ENCODE results near the gene DNM1.

Gene DNM1

GRCh38 chr9:128253140-128253990, 50.2 kb downstream of the DNM1 start:
- no peak overlapping the region for H3K4me3 ChIP-seq
- H3K9me3 ChIP-seq (ENCODE audit: low read depth, low read length): no peaks in the 10 kb centered on the region
- peaks cover 11% of the 10 kb centered on the region; the same call in 1 of the 2 replicates for H3K36me3 ChIP-seq (ENCODE audit: insufficient read depth, low read length)
- no peak overlapping the region for H3K27ac ChIP-seq
- TF ChIP-seq POLR2AphosphoS5 (IDR thresholded peaks at IDR 0.05; ENCODE audit: borderline replicate concordance, low read depth, low read length) (no peak), FOXP2 (optimal IDR thresholded peaks at IDR 0.05; ENCODE audit: control extremely low read depth, extremely low read length, insufficient read depth) (no peak), EZH2 (IDR thresholded peaks at IDR 0.05) (no peak)
- no peak for DNase-seq (ENCODE audit: low read depth, low spot score)
- H3K9ac ChIP-seq (ENCODE audit: insufficient read length): no peak overlapping the region

GRCh38 chr9:128253991-128254346, 50.8 kb downstream of the DNM1 start:
- H3K4me3 ChIP-seq: no peak overlapping the region
- no peak overlapping the region for H3K27ac ChIP-seq
- peaks cover 16% of the 10 kb centered on the region; the same call in 1 of the 2 replicates for H3K36me3 ChIP-seq (ENCODE audit: insufficient read depth, low read length)
- DNase-seq (ENCODE audit: low read depth, low spot score): no peak
- TF ChIP-seq EZH2 (IDR thresholded peaks at IDR 0.05) (no peak), POLR2AphosphoS5 (IDR thresholded peaks at IDR 0.05; ENCODE audit: borderline replicate concordance, low read depth, low read length) (no peak), FOXP2 (optimal IDR thresholded peaks at IDR 0.05; ENCODE audit: control extremely low read depth, extremely low read length, insufficient read depth) (no peak)
- no peak overlapping the region for H3K9ac ChIP-seq (ENCODE audit: insufficient read length)
- no peaks in the 10 kb centered on the region for H3K9me3 ChIP-seq (ENCODE audit: low read depth, low read length)

- no peaks in the 10 kb centered on the region for H3K9me3 ChIP-seq (ENCODE audit: low read depth, low read length)
- no peak overlapping the region for H3K9ac ChIP-seq (ENCODE audit: insufficient read length)
- H3K27ac ChIP-seq: no peak overlapping the region
- no peak for TF ChIP-seq EZH2 (IDR thresholded peaks at IDR 0.05)
- TF ChIP-seq POLR2AphosphoS5 (IDR thresholded peaks at IDR 0.05; ENCODE audit: borderline replicate concordance, low read depth, low read length): no peak
- TF ChIP-seq FOXP2 (optimal IDR thresholded peaks at IDR 0.05; ENCODE audit: control extremely low read depth, extremely low read length, insufficient read depth): no peak
- H3K36me3 ChIP-seq (ENCODE audit: insufficient read depth, low read length): peaks cover 18% of the 10 kb centered on the region; the same call in 1 of the 2 replicates
- DNase-seq (ENCODE audit: low read depth, low spot score): no peak
- no peak overlapping the region for H3K4me3 ChIP-seq
Measured at GRCh38 chr9:128254362-128254761, 51.2 kb downstream of the DNM1 start.

- Histone ChIP-seq H3K4me3 (no peak overlapping the region), H3K36me3 (ENCODE audit: insufficient read depth, low read length) (peaks cover 22% of the 10 kb centered on the region; the same call in 1 of the 2 replicates), H3K9me3 (ENCODE audit: low read depth, low read length) (no peaks in the 10 kb centered on the region), H3K9ac (ENCODE audit: insufficient read length) (no peak overlapping the region), H3K27ac (no peak overlapping the region)
- TF ChIP-seq FOXP2 (optimal IDR thresholded peaks at IDR 0.05; ENCODE audit: control extremely low read depth, extremely low read length, insufficient read depth): no peak
- TF ChIP-seq EZH2 (IDR thresholded peaks at IDR 0.05): no peak
- TF ChIP-seq POLR2AphosphoS5 (IDR thresholded peaks at IDR 0.05; ENCODE audit: borderline replicate concordance, low read depth, low read length): no peak
- DNase-seq (ENCODE audit: low read depth, low spot score): no peak
Measured at GRCh38 chr9:128254855-128255759, 51.9 kb downstream of the DNM1 start.

GRCh38 chr9:128257086-128257825, 54.1 kb downstream of the DNM1 start:
- H3K36me3 ChIP-seq (ENCODE audit: insufficient read depth, low read length): peaks cover 22% of the 10 kb centered on the region; the same call in 1 of the 2 replicates
- no peak for TF ChIP-seq POLR2AphosphoS5 (IDR thresholded peaks at IDR 0.05; ENCODE audit: borderline replicate concordance, low read depth, low read length)
- DNase-seq (ENCODE audit: low read depth, low spot score): no peak
- H3K27ac ChIP-seq: no peak overlapping the region; the same call in 1 of the 2 replicates
- H3K9me3 ChIP-seq (ENCODE audit: low read depth, low read length): no peaks in the 10 kb centered on the region
- no peak overlapping the region for H3K9ac ChIP-seq (ENCODE audit: insufficient read length)
- no peak overlapping the region for H3K4me3 ChIP-seq

- Histone ChIP-seq H3K9me3 (ENCODE audit: low read depth, low read length) (no peaks in the 10 kb centered on the region), H3K9ac (ENCODE audit: insufficient read length) (no peak overlapping the region), H3K4me3 (no peak overlapping the region), H3K36me3 (ENCODE audit: insufficient read depth, low read length) (peaks cover 26% of the 10 kb centered on the region; the same call in 1 of the 2 replicates), H3K27ac (no peak overlapping the region)
- TF ChIP-seq FOXP2 (optimal IDR thresholded peaks at IDR 0.05; ENCODE audit: control extremely low read depth, extremely low read length, insufficient read depth): no peak
- no peak for TF ChIP-seq POLR2AphosphoS5 (IDR thresholded peaks at IDR 0.05; ENCODE audit: borderline replicate concordance, low read depth, low read length)
- no peak for TF ChIP-seq EZH2 (IDR thresholded peaks at IDR 0.05)
- DNase-seq (ENCODE audit: low read depth, low spot score): no peak
Measured at GRCh38 chr9:128257907-128258306, 54.7 kb downstream of the DNM1 start.

- peaks cover 26% of the 10 kb centered on the region; the same call in 1 of the 2 replicates for H3K36me3 ChIP-seq (ENCODE audit: insufficient read depth, low read length)
- TF ChIP-seq POLR2AphosphoS5 (IDR thresholded peaks at IDR 0.05; ENCODE audit: borderline replicate concordance, low read depth, low read length) (no peak), EZH2 (IDR thresholded peaks at IDR 0.05) (no peak), FOXP2 (optimal IDR thresholded peaks at IDR 0.05; ENCODE audit: control extremely low read depth, extremely low read length, insufficient read depth) (no peak)
Measured at GRCh38 chr9:128258326-128258725, 55.1 kb downstream of the DNM1 start.

More at GRCh38 chr9:128258326-128258725, 55.1 kb downstream of the DNM1 start:
- no peaks in the 10 kb centered on the region for H3K9me3 ChIP-seq (ENCODE audit: low read depth, low read length)
- no peak overlapping the region for H3K27ac ChIP-seq
- no peak overlapping the region for H3K9ac ChIP-seq (ENCODE audit: insufficient read length)
- DNase-seq (ENCODE audit: low read depth, low spot score): no peak
- H3K4me3 ChIP-seq: no peak overlapping the region
